NCI-H510A (cell line): ENCODE measurements around the gene QTRT2.

Source experiments
- DNase-seq: peaks from one replicate; lab custom pipeline; 2025; lab: John Stamatoyannopoulos, UW

The QTRT2 gene

DNA sequence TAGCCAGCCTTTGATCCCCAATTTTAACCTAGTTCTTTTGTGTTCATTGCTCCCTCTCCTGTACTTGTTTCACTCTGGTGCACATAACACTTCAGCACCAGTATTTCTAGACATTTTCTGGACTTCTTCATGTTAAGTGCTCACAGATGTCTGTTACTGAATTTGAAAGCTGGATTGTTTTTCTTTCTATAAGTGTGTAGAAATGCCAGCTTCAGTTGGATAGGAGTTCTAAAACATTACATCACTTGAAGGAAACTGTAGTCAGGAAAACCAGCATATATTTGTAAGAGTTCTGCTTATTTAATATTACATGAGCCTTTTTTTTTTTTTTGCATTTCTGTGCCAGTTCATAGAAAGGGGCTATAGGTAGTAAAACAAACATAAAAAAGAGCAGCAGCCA, 21.6 kb downstream of the QTRT2 start:
- DNase-seq = no peak

DNA sequence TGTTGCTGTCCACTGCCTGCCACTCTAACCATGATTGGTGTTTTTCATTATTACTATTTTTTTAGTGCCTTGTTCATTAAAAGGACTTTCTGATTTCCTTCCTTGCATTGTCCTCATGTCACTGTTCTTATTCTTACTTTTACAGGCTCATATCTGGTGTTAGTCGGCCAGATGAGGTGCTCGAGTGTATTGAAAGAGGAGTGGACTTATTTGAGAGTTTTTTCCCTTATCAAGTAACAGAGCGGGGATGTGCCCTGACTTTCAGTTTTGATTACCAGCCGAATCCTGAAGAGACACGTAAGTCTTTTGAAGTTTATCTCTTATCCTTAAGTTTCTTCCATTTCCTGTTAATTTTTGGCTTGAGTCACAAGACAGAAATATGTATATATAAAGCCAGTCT, 23.2 kb downstream of the QTRT2 start:
- DNase-seq = no peak

DNA sequence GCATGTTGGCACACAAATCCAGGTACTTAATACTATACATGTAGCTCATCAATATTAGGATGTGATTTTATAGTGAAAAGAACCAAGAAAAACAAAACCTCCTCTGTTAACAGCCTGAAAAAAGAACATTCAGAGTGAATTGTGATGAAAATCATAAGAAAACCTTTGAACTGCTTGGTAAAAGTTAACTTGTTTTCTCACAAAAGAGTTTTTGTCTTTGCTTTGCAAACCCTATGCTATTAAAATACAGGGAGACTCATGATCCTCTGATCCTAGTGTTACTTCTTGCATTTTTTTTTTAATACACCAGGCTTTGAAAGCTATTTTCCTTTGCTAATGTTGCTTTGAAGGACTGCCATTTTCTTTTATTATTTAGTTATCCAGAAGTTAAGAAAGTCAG, 23.7 kb downstream of the QTRT2 start:
- no peak for DNase-seq

DNA sequence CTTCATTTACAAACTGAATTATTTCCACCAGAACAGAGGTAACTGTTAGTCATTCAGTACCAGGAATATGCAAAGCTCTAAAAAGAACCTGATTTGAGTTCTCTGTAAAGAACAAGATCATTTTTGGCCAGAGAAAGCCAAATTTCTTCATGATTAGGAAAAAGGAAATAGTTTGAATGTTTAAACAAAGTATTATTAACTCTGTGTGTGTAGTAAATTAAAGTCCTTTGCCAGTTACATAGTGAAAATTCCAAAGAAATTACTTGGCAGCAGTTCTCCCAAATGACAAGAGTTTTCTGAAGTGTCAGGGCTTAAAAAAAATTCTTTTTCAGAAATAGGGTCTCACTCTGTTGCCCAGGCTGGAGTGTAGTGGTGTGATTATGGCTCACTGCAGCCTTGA, 24.5 kb downstream of the QTRT2 start:
- no peak for DNase-seq

DNA sequence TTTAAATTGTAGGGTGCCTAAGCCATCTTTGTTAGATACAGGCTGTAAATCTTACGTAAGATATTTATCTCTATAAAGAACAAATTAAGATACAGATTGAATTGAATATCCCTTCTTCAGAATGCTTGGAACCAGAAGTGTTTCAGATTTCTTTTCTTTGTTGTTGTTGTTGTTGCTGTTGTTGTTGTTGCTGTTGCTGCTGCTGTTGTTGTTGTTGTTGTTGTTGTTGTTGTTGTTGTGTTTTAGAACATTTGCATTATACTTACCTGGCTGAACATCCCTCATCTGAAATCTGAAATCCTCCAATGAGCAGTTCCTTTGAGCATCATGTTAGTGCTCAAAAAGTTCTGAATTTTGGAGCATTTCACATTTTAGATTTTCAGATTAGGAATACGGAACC, 26.6 kb downstream of the QTRT2 start:
- DNase-seq = no peak

DNA sequence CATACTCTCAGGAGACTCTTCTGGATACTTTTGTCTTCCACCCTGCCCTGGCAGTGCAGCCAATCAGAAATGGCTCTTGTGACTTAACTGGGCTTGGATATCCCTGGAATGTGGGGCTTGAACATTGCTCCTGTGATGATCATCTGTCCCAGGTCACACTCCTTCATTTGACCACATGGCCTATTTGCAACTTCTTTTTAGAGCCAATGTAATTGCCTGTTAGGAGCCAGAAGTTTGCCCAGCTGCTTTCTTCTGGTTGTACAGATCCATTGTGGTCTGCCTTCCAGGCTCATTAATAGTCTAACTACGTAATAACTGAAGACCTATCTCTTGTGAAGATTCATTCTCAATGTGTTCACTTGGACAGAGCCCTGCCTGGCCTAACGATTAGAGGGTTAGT, 29.8 kb downstream of the QTRT2 start:
- DNase-seq = no peak

DNA sequence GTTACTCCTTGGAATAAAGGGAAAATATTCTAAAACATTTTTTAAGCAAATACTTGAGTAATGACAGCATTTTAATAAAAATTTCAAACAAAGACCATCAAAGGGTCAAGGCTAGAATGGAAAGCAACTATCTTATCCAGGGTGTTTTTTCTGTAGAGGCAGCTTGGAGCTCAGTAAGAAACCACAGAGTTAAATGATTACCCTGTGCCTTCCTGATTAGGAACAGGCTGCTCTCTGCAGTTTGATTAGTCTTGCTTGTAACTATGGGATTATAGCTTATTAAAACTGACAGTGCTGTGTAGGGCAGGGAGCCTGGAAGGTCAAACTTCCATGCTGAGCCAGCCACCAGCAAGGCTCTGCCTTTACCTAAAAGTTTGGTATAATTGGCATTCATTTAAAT, 33.1 kb downstream of the QTRT2 start:
- no peak for DNase-seq

DNA sequence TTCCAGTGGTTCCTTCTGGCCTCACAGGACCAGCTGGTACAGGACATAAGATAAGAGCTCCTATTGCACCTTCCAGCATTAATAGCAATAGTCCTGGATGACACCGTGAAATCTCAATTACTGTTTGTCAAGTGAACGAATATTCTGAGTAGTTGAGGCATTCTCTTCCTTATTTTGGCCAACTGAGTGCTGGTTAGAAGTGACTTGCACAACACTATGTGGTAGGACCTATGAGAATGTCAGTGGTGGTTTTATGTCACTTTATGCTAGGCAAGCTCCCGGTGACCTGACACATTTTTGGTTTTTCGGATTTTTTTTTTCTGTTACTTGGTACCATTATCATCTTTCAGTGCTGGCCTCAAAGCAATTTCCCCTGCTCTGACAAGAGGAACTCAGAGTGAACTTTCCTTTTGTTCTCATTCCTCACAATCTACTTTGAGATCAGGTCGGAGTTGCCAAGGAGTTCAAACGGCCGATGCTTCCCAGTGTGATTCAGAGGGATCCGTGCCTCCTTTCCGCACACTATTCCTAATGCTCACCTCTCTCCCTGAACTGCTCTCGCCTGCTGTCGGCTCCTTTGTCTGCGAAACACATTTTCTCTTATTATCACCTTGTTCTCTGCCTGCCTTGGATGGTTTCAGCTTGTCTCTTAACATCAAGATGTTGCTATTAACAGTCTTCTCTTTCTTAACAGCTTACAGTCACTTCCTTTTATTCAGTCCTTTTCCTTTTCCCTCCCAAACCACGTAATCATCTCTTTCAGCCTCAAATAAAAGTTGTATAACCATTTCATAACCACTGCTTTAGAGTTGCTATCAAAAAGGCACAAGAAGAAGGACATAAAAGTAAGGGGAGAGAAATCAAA, 35.8 kb downstream of the QTRT2 start:
- DNase-seq = no peak

DNA sequence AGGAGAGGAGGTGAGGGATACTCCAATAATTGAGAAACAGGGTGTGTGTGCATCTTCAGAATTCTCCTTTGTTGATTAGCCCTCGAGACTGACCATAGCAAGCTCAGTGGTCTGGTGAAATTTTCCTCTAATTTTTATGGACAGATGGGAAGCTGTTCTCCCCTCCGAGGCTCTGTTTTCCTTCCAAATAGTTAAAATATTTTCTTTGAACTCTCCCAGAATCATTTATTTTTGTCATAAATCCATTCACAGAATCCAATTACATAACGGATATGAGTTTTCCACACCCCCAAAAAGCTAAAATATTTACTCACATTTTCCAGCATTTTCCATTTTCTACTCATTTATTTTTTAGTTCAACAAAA, 36.5 kb downstream of the QTRT2 start:
- no peak for DNase-seq

DNA sequence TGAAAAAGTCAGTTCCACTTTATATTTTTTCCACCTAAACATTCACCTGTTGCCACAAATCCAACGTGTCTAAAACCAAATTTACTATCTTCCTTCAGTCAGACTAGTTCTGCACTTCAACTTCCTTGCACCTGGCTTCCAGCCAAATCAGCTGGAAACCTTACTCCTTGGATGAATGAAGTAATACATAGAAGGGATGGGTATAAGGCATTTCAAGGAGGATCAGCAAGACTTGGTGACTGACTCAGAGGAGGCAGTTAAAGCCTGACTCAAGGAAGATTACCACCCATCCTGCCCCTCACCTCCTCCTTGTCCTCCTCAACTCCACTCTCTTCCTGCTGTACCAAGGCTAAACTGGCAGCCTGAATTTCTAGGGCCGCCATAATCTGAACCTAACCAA, 37.1 kb downstream of the QTRT2 start:
- no peak for DNase-seq

DNA sequence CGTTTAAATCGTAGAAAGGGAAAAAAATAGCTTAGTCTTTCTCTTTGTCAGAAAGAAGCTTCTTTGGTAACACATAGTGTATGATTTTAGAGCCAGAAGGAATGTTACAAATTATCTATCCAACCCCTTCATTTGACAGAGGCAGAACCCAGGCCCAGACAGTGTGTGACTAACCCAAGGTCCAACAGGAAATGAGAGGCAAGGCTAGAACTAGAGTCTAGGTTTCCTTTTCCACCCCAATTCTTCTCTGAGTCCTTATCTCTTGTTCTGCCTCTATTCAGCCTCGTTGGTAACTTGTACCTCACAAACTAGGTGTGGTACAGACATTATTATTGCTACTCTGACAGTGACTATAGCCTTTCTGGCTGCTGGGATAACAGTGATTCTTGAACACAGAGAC, 39.3 kb downstream of the QTRT2 start:
- DNase-seq = no peak

DNA sequence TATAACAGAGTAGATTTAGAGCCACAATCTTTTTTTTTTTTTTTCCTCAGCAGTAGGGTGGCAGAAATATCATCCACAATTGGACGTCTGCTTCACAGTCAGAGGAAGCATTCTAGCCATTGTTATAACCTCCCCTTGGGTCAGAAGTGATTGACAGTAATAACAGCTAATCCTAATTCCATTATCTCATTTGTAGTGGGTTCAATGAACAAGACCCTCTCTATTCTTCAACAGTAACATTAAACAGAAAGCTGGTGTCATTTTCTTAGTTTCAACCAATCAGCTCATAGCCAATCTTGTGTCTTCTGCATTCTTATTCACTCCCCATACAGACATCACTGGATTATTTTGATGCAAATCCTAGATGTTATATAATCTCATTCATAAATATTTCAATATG, 44.6 kb downstream of the QTRT2 start:
- DNase-seq = no peak

DNA sequence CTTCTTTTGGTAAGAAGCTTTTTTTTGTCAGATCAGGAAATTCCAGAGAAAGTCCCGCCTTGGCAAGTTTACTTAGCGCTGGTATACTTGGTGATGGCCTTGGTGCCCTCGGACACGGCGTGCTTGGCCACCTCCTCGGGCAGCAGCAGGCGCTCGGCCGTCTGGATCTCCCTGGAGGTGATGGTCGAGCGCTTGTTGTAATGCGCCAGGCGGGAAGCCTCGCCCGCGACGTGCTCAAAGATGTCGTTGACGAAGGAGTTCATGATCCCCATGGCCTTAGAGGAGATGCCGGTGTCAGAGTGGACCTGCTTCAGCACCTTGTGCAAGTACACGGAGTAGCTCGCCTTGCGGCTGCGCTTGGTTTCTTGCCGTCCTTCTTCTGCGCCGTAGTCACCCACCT, 46.6 kb downstream of the QTRT2 start:
- DNase-seq = no peak

DNA sequence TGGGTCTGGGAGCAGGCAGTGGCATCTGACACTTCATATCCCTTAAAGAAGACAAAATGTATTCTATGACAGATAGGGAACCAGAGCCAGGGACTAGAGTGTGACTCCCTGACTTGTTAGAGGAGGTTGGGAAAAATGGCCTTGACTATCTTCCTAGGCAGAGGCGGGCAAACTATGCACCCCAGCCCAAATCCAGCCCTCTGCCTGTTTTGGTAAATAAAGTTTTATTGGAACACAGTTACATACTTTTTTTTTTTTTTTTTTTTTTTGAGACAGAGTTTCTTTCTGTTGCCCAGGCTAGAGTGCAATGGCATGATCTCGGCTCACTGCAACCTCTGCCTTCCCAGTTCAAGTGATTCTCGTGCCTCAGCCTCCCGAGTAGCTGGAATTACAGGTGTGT, 47.3 kb downstream of the QTRT2 start:
- no peak for DNase-seq

DNA sequence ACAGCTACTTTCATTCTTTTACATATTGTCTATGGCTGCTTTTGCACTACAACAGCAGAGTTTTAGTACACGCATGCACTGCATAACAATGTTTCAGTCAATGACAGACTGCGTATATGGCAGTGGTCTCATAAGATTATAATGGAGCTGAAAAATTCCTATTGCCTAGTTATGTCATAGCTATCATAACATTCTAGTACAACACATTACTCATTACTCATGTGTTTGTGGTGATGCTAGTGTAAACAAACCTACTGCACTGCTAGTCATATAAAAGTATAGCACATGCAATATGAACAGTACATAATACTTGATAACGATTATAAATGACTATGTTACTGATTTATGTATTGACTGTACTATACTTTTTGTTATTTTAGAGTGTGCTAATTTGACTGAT, 47.9 kb downstream of the QTRT2 start:
- DNase-seq = no peak

DNA sequence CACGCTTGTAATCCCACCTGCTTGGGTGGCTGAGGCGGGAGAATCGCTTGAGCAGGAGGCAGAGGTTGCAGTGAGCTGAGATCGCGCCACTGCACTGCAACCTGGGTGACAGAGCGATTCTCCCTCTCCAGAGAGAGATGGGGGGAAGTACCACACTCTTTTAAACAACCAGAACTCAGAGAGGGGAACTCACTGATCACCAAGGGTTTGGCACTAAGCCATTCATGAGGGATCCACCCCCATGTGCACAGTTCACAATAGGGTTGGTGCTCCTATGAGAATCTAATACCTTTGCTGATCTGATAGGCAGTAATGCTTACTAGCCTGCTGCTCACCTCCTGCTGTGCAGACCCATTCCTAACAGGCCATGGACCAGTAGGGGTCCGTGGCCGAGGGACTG, 51.6 kb downstream of the QTRT2 start:
- no peak for DNase-seq

DNA sequence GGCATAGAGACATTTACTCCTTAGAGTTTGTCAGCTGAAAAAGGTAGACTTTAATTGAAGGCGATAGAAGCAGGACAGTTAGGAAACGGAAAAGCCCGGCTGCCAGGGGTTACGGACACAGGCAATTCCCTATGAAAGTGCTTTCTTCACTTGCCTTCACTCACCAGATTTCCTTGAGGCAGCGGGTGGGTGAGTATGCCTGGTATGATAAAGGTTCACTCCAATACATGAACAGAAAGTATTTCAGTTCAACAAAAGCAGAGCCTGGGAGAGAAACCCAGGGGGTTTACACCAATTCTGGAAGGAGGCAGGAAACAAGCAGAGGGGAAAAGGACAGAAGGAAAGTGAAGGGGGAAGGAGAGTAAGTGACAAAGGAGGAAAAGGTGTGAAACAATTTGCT, 53.9 kb downstream of the QTRT2 start:
- DNase-seq = no peak

DNA sequence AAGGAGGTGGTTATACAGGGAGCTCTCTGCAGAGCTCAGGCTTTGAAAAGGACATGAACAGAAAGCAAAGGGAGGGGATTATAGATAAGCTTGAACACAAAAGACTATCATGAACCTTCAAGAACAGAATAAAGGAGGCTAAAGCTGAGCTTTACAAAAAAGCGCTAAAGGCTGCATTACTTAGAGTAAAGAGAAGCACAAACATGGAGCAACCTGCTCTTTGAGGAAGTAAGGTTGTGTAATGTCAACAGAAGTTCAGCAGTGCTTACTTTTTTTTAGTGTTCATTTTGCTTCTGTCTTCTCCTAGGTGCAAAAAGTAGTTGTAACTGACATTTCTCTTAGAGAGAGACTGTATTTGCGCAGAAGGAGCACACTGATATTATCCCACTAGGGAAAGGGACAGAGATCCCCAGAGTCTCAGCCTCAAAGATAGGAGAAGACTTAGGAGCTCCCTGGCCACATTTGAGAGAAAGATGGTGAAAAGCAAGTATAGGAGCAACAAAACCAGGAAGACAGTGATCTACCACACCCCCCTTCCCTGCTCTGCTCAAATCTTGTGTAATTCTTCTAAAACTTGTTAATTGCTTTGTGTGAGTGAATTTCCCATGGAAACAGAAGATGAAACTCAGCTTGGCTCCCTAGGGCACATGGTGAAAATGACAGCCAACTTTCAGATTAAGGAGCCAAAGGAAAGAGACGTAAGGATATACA, 54.7 kb downstream of the QTRT2 start:
- DNase-seq = no peak

DNA sequence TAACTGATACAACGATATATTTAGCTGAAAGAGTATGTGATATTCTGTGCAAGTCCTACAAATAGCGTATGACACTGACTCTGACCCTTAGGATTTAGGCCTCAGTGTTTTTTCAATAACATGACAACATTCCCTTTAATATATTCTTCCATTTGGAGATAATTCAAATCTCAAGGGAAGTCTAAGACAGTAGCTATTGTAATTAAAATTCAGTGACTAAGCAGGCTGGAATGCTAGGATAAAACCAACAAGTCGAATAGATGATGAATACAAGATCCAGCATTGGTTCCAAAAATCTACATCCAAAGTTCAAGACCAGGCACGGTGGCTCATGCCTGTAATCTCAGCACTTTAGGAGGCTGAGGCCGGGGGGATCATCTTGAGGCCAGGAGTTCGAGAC, 56.2 kb downstream of the QTRT2 start:
- no peak for DNase-seq

DNA sequence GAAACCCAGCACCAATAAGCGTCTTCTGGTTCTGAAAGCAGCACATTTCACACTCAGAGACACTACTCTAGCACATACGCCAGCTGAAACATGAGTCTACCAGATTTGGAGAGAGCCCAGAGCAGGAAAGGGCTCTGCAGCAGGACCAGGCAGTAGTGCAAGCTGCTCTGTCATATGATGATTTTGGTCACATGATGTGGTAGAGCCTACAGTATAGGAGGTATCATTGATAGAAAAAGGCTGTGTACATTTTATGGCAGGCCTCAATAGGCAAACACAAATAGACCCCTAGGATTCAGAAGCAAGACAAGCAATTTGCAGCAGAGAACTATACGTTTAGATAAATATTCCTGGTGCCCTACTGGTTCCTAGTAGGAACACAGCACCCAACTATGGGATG, 58.2 kb downstream of the QTRT2 start:
- no peak for DNase-seq

DNA sequence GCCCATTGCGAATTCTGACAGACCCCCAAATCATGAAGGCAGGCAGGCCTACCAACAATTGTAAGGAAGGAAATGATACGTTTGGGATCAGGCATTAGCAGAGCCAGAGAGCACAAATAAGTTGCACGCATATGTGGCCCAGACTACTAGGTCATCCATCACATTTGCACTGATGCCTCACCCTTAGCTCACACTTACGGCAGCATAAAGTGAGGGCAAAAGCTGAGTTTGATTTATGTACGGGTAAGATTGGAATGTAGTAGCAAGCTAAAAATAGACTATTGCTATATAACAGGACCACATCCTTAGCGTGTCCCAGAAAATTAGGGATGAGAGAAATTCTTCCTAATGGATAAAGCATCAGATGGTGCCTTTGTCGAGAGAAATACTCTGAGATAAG, 58.6 kb downstream of the QTRT2 start:
- DNase-seq = no peak

DNA sequence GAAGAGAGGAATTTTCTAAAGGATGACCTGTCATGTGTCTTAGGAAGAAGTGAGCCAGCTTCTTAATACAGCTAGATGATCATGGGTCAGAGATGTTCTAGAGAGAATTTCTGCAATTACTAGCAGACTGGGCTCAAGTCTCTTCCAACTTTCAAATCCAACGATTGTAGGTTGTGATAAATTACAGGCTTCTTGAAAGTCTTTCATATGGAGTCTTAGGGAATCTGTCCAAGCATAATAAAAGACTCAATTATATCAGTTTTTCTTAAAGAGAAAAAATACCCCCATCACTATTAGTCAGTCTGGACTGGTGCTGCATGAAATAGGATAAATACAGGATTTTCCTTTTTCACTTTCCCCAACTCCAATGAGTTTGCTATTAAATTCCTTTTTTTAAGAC, 63.2 kb downstream of the QTRT2 start:
- no peak for DNase-seq

DNA sequence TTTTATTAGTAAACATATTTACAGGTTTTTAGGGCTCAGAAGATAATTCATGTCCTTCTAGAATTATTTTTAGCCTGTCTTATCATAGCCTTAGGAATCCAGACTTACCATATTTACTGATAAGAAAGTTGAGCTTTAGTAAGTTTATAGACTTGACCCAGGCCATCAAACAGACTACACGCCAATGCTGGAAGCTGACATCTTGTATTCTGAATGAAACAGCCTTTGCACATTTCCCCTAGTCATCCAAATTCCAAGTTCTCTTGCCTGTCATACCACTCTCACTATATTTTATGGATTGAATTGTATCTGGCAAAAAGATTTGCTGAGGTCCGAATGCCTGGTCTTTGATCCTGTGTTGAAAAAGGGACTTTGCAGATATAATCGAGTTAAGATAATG, 63.7 kb downstream of the QTRT2 start:
- DNase-seq = no peak
